CD14-positive monocyte (primary cell): Measurements from ENCODE around the gene EEFSEC. TPM values are rescaled to one million over a fixed set of nuclear protein-coding genes. Genes with fewer than 3 reads are reported as not detected.

Source experiments
- DNase-seq, 3 donors: peaks; one replicate each; pipeline ENCODE4 v3.0.0-alpha.2; 2011 to 2022
- H2AFZ ChIP-seq: 2 replicates; pipeline ENCODE4 v1.6.0; 2012; ENCODE audit warnings: mild to moderate bottlenecking, low read depth, low read length, inconsistent platforms; ENCODE audit not compliant: insufficient read depth, poor library complexity, severe bottlenecking
- H3K27ac ChIP-seq, 2 donors: 1 replicate in 1 of 2; 2 replicates in 1 of 2; pipeline ENCODE4 v1.5.1; 2012 to 2013; ENCODE audit warnings: low read length in 2 of 2, control low read depth in 1 of 2, inconsistent platforms in 1 of 2, low read depth in 1 of 2, mild to moderate bottlenecking in 1 of 2
- H3K27me3 ChIP-seq, 2 donors: one replicate each; pipeline versions ENCODE4 v1.6.0 to v1.6.1; 2011 to 2013; ENCODE audit warnings: low read length in 2 of 2; ENCODE audit not compliant: control insufficient read depth in 2 of 2, insufficient read depth in 2 of 2
- H3K36me3 ChIP-seq, 2 donors: replicated peaks in 1 of 2; 1 replicate in 1 of 2; 2 replicates in 1 of 2; pipeline versions ENCODE4 v1.5.1 to v1.6.1; 2012 to 2013; ENCODE audit warnings: low read length in 2 of 2, control low read depth in 1 of 2, inconsistent platforms in 1 of 2, mild to moderate bottlenecking in 1 of 2; ENCODE audit not compliant: insufficient read depth in 2 of 2, control insufficient read depth in 1 of 2
- H3K4me1 ChIP-seq, 2 donors: 1 replicate in 1 of 2; 2 replicates in 1 of 2; pipeline versions ENCODE4 v1.5.1 to v1.6.1; 2012 to 2013; ENCODE audit warnings: low read length in 2 of 2, control low read depth in 1 of 2, inconsistent platforms in 1 of 2, mild to moderate bottlenecking in 1 of 2, moderate library complexity in 1 of 2; ENCODE audit not compliant: insufficient read depth in 2 of 2, control insufficient read depth in 1 of 2
- H3K4me2 ChIP-seq: replicated peaks from 2 replicates; pipeline ENCODE3; 2012; ENCODE audit warnings: low read length, moderate library complexity, mild to moderate bottlenecking; ENCODE audit not compliant: poor library complexity, severe bottlenecking; ENCODE audit errors: extremely low read depth
- H3K4me3 ChIP-seq, 3 experiments: fragments of 200-600 bp in 1 of 3; sonication (generic) in 1 of 3; replicated peaks in 1 of 3; 1 replicate in 2 of 3; 2 replicates in 1 of 3; pipeline ENCODE4 v1.5.1; 2011 to 2013; ENCODE audit warnings: low read length in 3 of 3, mild to moderate bottlenecking in 3 of 3, control low read depth in 2 of 3, low read depth in 2 of 3, inconsistent platforms in 1 of 3, moderate library complexity in 1 of 3
- H3K79me2 ChIP-seq: 2 replicates; pipeline ENCODE4 v1.6.0; 2012; ENCODE audit warnings: mild to moderate bottlenecking, control low read depth, inconsistent platforms, low read length, moderate library complexity; ENCODE audit not compliant: insufficient read depth
- H3K9ac ChIP-seq: 2 replicates; pipeline ENCODE4 v1.6.0; 2017; ENCODE audit warnings: low read length, mild to moderate bottlenecking; ENCODE audit not compliant: insufficient read depth, poor library complexity, severe bottlenecking
- H3K9me3 ChIP-seq, 2 donors: replicated peaks in 1 of 2; 1 replicate in 1 of 2; 2 replicates in 1 of 2; pipeline versions ENCODE4 v1.5.1 to v1.6.1; 2012 to 2013; ENCODE audit warnings: low read length in 2 of 2, control low read depth in 1 of 2; ENCODE audit not compliant: control insufficient read depth in 1 of 2, insufficient read depth in 1 of 2
- H4K20me1 ChIP-seq: 2 replicates; pipeline ENCODE4 v1.6.0; 2012; ENCODE audit warnings: mild to moderate bottlenecking, low read length, control low read depth, moderate library complexity; ENCODE audit not compliant: insufficient read depth
- H3K27ac Mint-ChIP-seq, 7 donors: one replicate each; pipeline ENCODE4 v1.8.0; 2020; ENCODE audit warnings: mild to moderate bottlenecking in 7 of 7, mixed read lengths in 7 of 7, moderate library complexity in 6 of 7, inconsistent platforms in 2 of 7
- H3K27me3 Mint-ChIP-seq, 3 donors: one replicate each; pipeline ENCODE4 v1.8.0; 2021 to 2022; ENCODE audit warnings: low read depth in 3 of 3, mild to moderate bottlenecking in 3 of 3, mixed read lengths in 3 of 3, moderate library complexity in 3 of 3, inconsistent platforms in 1 of 3
- H3K36me3 Mint-ChIP-seq, 2 donors: one replicate each; pipeline ENCODE4 v1.8.0; 2020; ENCODE audit warnings: mixed read lengths in 2 of 2, inconsistent platforms in 1 of 2, mild to moderate bottlenecking in 1 of 2
- H3K4me1 Mint-ChIP-seq: one replicate; pipeline ENCODE4 v1.8.0; 2020; ENCODE audit warnings: mild to moderate bottlenecking, mixed read lengths
- H3K4me3 Mint-ChIP-seq, 2 donors: one replicate each; pipeline ENCODE4 v1.8.0; 2020; ENCODE audit warnings: mild to moderate bottlenecking in 2 of 2, mixed read lengths in 2 of 2, moderate library complexity in 1 of 2
- H3K9me3 Mint-ChIP-seq, 7 donors: one replicate each; pipeline ENCODE4 v1.8.0; 2020 to 2022; ENCODE audit warnings: mixed read lengths in 7 of 7, mild to moderate bottlenecking in 6 of 7, moderate library complexity in 6 of 7, inconsistent platforms in 2 of 7
- CTCF ChIP-seq: fragments of 200-600 bp; IDR thresholded peaks from one replicate; pipeline ENCODE4 v1.8.0; 2022; ENCODE audit warnings: antibody characterized with exemption, mild to moderate bottlenecking
- WGBS: methylation state at CpG from one replicate; pipeline ENCODE4 v1.1.5; 2013; ENCODE audit warnings: missing lambda C conversion rate; ENCODE audit not compliant: insufficient coverage; 5-methylcytosine and 5-hydroxymethylcytosine counted together
- intact Hi-C, 2 donors: fragments of 100-400 bp; cut with micrococcal nuclease; formaldehyde crosslinking; loops; one replicate each; pipeline versions ENCODE4 v1.15.0 to v1.15.1; 2023
- polyA plus RNA-seq, 3 donors: library from polyadenylated mRNA; depleted of rRNA in 1 of 3; unstranded in 2 of 3; stranded (reverse) in 1 of 3; fragments of 300-500 nt in 2 of 3; fragments of >200 nt in 1 of 3; fragmentation: Illumina TruSeq in 2 of 3; gene quantifications; 1 replicate in 2 of 3; 2 replicates in 1 of 3; pipeline ENCODE4 v1.2.3, GENCODE V29; 2012 to 2021

The EEFSEC gene
- polyA plus RNA-seq, 3 donors, result 13.3 to 14.9 (median 14.9) TPM

- Histone ChIP-seq H3K27ac (no peak overlapping the region), H3K4me2 (no peak overlapping the region), H3K4me1 (no peaks in the 10 kb centered on the region), H4K20me1 (no peaks in the 10 kb centered on the region), H3K36me3 (peaks cover 19 to 48% of the 10 kb centered on the region in 2 donors), H3K9ac (no peak overlapping the region), H2AFZ (no peak overlapping the region), H3K79me2 (no peaks in the 10 kb centered on the region), H3K4me3 (no peak overlapping the region), H3K9me3 (no peaks in the 10 kb centered on the region), H3K27me3 (no peaks in the 10 kb centered on the region)
- intact Hi-C loops, result no loop called here
- H3K27ac Mint-ChIP-seq, result no peak overlapping the region
- no peak for DNase-seq
- peaks cover 0 to 2% (median 0%) of the 10 kb centered on the region in 3 donors for H3K27me3 Mint-ChIP-seq
- WGBS, result 98% methylated on average over 6 of the region's 8 CpGs
- TF ChIP-seq CTCF, result no peak
- H3K4me3 Mint-ChIP-seq, result no peak overlapping the region
- no peaks in the 10 kb centered on the region for H3K9me3 Mint-ChIP-seq
- no peaks in the 10 kb centered on the region for H3K4me1 Mint-ChIP-seq
- peaks cover 36 to 37% of the 10 kb centered on the region in 2 donors for H3K36me3 Mint-ChIP-seq
These were observed 189.5 kb downstream of the EEFSEC start for GRCh38 chr3:128342701-128343180.

DNA sequence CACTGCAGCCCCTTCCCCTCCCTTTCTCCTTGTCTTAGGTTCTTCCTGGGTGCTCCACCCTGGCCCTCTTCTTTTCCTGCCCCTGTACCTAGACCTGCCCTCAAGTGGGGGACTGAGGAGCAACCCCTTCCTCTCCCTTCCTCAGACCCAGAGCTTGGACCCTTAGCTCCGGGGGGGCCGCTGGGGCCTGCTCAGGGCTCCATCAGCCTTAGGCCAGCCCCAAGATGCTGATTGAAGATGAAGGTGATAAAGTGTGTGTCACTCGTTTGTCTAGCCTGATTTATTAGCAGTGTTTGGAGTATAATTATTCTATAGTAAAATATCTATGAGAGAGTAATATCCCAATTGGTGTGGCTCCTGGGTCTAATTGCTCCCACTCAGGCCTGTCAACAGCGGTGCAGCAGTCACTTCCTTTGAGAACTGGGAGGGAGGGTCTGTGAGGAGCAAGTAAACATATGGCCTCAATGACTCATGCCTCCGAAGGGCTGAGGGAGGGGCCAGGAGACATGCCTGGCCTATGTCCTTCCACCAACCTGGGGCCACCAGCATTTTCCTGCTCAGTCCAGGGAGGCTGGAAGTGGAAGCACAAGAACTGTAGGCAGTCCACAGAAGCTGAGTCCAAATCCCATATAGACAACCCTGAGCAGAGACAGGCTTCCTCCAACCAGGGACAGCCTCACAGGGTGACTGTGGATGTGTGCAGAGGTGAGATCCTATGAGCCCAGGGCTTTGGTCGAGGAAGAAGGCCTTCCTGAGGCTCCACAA is 190.2 kb downstream of the EEFSEC start:
- H3K27me3 Mint-ChIP-seq, result peaks cover 0 to 2% (median 0%) of the 10 kb centered on the region in 3 donors
- H3K27ac Mint-ChIP-seq, result peak overlapping the region in 3 of 7 donors; percentile 40 to 70 (median 42)
- H3K4me3 ChIP-seq, result no peak overlapping the region
- H3K36me3 Mint-ChIP-seq, result peaks cover 30 to 35% of the 10 kb centered on the region in 2 donors
- intact Hi-C loops, result no loop called here
- no peaks in the 10 kb centered on the region for H3K9me3 Mint-ChIP-seq
- H3K4me2 ChIP-seq, result no peak overlapping the region
- no peak overlapping the region for H3K9ac ChIP-seq
- no peak overlapping the region for H2AFZ ChIP-seq
- no peak for DNase-seq
- H3K4me1 ChIP-seq, result no peaks in the 10 kb centered on the region
- no peaks in the 10 kb centered on the region for H3K79me2 ChIP-seq
- no peak overlapping the region for H3K27ac ChIP-seq
- H4K20me1 ChIP-seq, result no peaks in the 10 kb centered on the region
- peaks cover 19 to 41% of the 10 kb centered on the region in 2 donors for H3K36me3 ChIP-seq
- H3K27me3 ChIP-seq, result no peaks in the 10 kb centered on the region
- TF ChIP-seq CTCF, result no peak
- no peaks in the 10 kb centered on the region for H3K9me3 ChIP-seq
- H3K4me1 Mint-ChIP-seq, result peaks cover under 1% of the 10 kb centered on the region
- no peak overlapping the region for H3K4me3 Mint-ChIP-seq
- WGBS, result 60% methylated on average over 2 of the region's 6 CpGs
